Naive B cell (primary cell): Measurements from ENCODE around the gene FARS2. TPM values are rescaled to one million over a fixed set of nuclear protein-coding genes. Genes with fewer than 3 reads are reported as not detected.
A peak's percentile ranks its signal among the peaks of the same experiment; 100 is the strongest.

Experiments used
- ATAC-seq, 2 donors: fragments of 150-1000 bp; cut with Tn5 transposase; 2 replicates each; pipeline ENCODE4 v1.10.0; 2021; ENCODE audit warnings: low read depth in 2 of 2, mild to moderate bottlenecking in 2 of 2, moderate library complexity in 2 of 2
- DNase-seq: peaks from one replicate; pipeline ENCODE4 v3.0.0; 2022
- H3K27ac Mint-ChIP-seq, 6 donors: one replicate each; pipeline ENCODE4 v1.8.0; 2020 to 2022; ENCODE audit warnings: mild to moderate bottlenecking in 6 of 6, mixed read lengths in 6 of 6, moderate library complexity in 5 of 6, inconsistent platforms in 2 of 6
- H3K27me3 Mint-ChIP-seq, 3 donors: one replicate each; pipeline ENCODE4 v1.8.0; 2021 to 2022; ENCODE audit warnings: mixed read lengths in 3 of 3, mild to moderate bottlenecking in 1 of 3
- H3K36me3 Mint-ChIP-seq, 2 donors: one replicate each; pipeline ENCODE4 v1.8.0; 2020 to 2022; ENCODE audit warnings: mixed read lengths in 2 of 2, inconsistent platforms in 1 of 2, mild to moderate bottlenecking in 1 of 2
- H3K4me1 Mint-ChIP-seq, 3 donors: one replicate each; pipeline ENCODE4 v1.8.0; 2020 to 2022; ENCODE audit warnings: mixed read lengths in 3 of 3, inconsistent platforms in 1 of 3, mild to moderate bottlenecking in 1 of 3, moderate library complexity in 1 of 3
- H3K4me3 Mint-ChIP-seq, 8 donors: one replicate each; pipeline ENCODE4 v1.8.0; 2020 to 2022; ENCODE audit warnings: mild to moderate bottlenecking in 8 of 8, mixed read lengths in 8 of 8, moderate library complexity in 8 of 8, inconsistent platforms in 2 of 8
- H3K9me3 Mint-ChIP-seq, 7 donors: one replicate each; pipeline ENCODE4 v1.8.0; 2020 to 2022; ENCODE audit warnings: mixed read lengths in 7 of 7, mild to moderate bottlenecking in 5 of 7, inconsistent platforms in 2 of 7, moderate library complexity in 1 of 7
- polyA plus RNA-seq, 6 donors: library from polyadenylated mRNA; unstranded; fragments of 300-500 nt; fragmentation: Illumina TruSeq; gene quantifications; one replicate each; pipeline ENCODE4 v1.2.3, GENCODE V29; 2021; ENCODE audit warnings: low read depth in 6 of 6

Gene FARS2
- polyA plus RNA-seq, 6 donors from 2014 or later, result 25.7 to 35.9 (median 27.6) TPM

DNA sequence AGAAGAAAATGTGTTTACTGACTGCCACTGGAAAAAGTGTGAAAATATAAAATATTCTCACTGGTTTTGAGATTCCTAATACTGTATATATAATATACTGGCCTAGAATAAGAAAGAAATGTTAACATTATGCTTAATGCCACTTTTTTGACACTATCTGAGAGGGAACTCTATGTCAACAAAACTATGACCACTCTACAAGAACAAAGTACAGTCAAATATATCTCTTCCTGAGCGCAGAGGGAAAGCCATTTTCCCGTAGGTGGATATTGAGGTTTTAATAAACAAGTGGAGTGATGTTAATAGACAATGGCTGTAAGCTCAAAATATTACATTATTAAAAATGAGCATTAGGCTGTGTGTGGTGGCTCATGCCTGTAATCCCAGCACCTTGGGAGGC, 25.5 kb upstream of the FARS2 start:
- H3K9me3 Mint-ChIP-seq, result no peaks in the 10 kb centered on the region
- peak overlapping the region in 1 of 6 donors; percentile 10 for H3K27ac Mint-ChIP-seq
- H3K4me1 Mint-ChIP-seq, result no peaks in the 10 kb centered on the region
- no peak overlapping the region for H3K4me3 Mint-ChIP-seq
- H3K27me3 Mint-ChIP-seq, result no peaks in the 10 kb centered on the region
- no peak for DNase-seq
- no peak for ATAC-seq
- peaks cover 0 to 5% of the 10 kb centered on the region in 2 donors for H3K36me3 Mint-ChIP-seq

DNA sequence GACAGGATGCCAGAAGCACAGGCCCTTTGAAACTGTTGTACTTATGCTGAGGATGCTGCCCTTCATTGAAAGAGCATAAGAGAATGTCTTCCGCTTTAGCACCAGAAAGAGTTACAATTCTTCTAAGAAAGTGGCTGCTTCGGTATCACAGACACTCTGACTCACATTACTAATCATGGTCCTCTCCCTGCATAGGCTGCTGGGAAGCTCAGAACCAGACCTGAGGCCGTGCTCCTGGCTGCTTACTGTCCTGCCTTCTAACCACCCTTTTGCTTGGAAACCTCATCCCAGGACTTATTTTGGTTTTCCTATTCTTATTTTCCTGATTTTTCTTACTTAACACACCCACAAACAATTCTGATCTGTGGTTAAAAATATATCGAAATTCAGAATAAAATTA, 23.5 kb upstream of the FARS2 start:
- H3K9me3 Mint-ChIP-seq, result no peaks in the 10 kb centered on the region
- peaks cover 0 to 5% of the 10 kb centered on the region in 2 donors for H3K36me3 Mint-ChIP-seq
- H3K27me3 Mint-ChIP-seq, result no peaks in the 10 kb centered on the region
- H3K27ac Mint-ChIP-seq, result no peak overlapping the region
- no peak overlapping the region for H3K4me3 Mint-ChIP-seq
- ATAC-seq (no peak), DNase-seq (no peak)
- H3K4me1 Mint-ChIP-seq, result no peaks in the 10 kb centered on the region

DNA sequence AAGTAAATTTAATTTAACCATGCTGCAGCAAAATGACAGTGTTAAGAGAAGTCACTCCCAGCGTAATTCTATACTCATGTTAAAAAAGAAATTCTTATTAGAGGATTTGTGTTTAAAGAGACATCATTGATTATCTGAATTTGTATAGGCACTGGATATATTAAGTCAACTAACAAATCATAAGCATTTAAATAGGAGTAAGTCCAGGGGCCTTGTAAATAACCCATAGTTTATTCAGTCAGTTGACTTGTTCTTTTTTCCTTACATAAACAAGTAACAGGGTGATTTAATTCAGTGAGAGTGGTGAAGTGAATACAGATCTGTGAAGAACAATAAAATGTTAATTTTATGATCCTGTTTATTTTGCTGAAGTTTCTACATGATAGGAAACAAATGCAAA, 23.0 kb upstream of the FARS2 start:
- no peak overlapping the region for H3K4me3 Mint-ChIP-seq
- ATAC-seq (no peak), DNase-seq (no peak)
- H3K4me1 Mint-ChIP-seq, result no peaks in the 10 kb centered on the region
- H3K9me3 Mint-ChIP-seq, result no peaks in the 10 kb centered on the region
- peaks cover 0 to 5% of the 10 kb centered on the region in 2 donors for H3K36me3 Mint-ChIP-seq
- H3K27me3 Mint-ChIP-seq, result no peaks in the 10 kb centered on the region
- no peak overlapping the region for H3K27ac Mint-ChIP-seq

DNA sequence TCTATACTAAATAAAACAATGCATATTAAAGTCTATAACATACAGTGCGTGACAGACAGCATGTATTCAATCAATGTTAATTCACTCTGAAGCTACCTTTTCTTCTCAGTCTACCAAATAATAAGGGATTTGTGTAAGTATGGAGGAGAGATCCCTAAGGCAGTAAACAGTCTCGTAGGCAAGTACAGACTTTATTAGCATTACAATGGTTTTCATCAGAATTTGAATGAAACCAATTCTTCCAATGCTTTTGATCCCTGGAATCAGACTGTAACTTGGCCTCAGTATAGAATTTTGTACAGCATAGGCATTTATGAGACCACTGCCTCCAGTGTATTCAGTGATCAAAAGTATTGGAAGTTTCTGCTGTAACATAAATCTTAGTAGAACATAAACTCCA, 20.1 kb upstream of the FARS2 start:
- ATAC-seq (no peak), DNase-seq (no peak)
- Mint-ChIP-seq H3K27ac (no peak overlapping the region), H3K9me3 (no peaks in the 10 kb centered on the region), H3K36me3 (peaks cover 4 to 7% of the 10 kb centered on the region in 2 donors), H3K27me3 (no peaks in the 10 kb centered on the region), H3K4me3 (no peak overlapping the region), H3K4me1 (peaks cover 0 to 10% (median 0%) of the 10 kb centered on the region in 3 donors)

DNA sequence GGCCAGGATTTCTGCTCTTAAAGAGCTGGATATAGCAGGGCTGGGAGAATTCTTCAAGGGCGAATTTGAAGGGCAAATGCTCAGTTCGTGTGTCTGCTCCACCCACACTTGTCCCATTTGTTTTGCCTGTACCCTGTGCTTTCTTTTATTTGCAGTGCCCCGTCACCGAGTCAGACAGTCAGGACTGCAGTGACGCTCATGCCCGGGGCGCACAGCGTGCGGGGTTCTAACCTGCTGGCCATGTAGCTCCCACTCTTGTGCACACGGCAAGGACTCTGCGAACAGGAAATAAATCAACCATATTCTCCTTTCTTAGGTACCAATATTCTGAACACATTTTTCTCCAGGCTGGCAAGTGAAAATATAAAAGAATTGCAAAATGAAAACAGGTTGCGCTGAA, 18.2 kb upstream of the FARS2 start:
- no peaks in the 10 kb centered on the region for H3K9me3 Mint-ChIP-seq

DNA sequence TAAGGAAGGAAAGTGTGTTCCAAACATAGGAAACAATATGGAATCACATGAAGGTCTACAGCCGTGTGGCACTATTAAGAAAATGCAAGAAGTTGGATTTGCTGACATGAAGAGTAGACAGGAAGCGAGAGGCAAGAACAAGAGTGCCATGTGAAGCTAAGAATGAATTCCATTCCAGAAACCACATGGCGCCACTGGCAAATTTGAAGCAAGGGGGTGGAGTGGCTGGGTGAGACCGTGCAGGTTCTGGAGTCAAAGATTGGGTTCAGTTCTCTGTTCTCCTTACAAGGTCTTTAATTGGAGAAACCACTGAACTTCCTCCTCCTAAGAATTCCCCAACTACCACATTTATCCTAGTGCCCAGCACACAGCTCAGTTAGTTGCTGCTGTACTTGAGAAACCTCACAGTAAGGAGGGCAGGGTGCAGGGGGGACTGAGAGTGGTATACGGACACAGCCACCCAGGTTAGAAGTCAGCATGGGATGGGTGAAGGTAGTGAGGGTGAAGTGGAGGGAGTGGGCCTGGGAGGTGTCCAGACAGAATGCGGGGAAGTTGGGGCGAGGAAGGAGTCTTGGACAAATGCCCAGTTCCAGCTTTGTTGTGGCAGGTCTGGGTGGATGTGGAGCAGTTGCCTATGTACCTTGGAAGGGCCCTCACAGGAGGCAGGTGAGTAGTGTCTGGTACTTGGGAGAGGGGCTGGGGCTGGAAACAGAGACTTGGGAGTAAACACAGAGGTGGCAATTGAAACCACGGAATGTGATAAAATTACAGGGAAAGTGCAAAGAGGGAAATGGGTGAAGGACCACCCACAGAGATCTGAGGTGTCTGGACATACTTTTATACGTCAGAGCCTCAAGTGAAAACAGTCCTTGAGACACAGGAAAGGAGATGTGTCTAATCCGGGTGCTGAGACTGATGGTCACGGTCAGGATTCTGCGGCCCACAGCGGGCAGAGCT, 14.9 kb upstream of the FARS2 start:
- no peak for ATAC-seq
- Mint-ChIP-seq H3K27me3 (no peaks in the 10 kb centered on the region), H3K9me3 (peaks cover 0 to 3% (median 0%) of the 10 kb centered on the region in 7 donors), H3K4me1 (peaks cover 0 to 18% (median 5%) of the 10 kb centered on the region in 3 donors), H3K27ac (peak overlapping the region in 2 of 6 donors; percentile 57 to 67), H3K36me3 (peaks cover 11 to 19% of the 10 kb centered on the region in 2 donors), H3K4me3 (no peak overlapping the region)
- DNase-seq, result no peak

More for the DNA sequence above, 18.2 kb upstream of the FARS2 start:
- no peak for ATAC-seq
- no peak for DNase-seq
- Mint-ChIP-seq H3K4me1 (peaks cover 0 to 15% (median 0%) of the 10 kb centered on the region in 3 donors), H3K4me3 (no peak overlapping the region), H3K27me3 (no peaks in the 10 kb centered on the region), H3K27ac (peak overlapping the region in 1 of 6 donors; percentile 46), H3K36me3 (peaks cover 4 to 13% of the 10 kb centered on the region in 2 donors)

DNA sequence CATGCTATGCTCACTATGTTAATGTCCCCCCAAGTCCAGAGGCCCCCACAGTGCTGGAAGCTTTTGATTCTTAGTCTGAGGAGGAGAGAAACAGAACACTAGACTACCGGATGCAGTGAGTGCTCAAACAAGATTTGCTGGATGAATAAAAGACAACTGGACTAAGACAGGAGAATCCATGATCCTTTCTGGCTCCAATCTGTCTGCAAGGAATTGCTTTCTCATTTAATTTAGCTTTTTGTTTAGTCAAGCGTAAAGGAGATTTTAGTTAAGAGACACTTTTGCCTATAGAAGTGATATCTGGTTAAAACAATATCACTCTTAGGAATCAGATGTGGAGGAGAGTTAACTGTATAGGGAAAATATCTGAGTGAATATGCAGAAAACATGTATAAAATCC, 14.1 kb upstream of the FARS2 start:
- peak overlapping the region in 1 of 6 donors; percentile 69 for H3K27ac Mint-ChIP-seq
- H3K27me3 Mint-ChIP-seq, result no peaks in the 10 kb centered on the region
- no peak for DNase-seq
- no peak for ATAC-seq
- no peak overlapping the region for H3K4me3 Mint-ChIP-seq
- H3K4me1 Mint-ChIP-seq, result peaks cover 0 to 18% (median 6%) of the 10 kb centered on the region in 3 donors
- H3K9me3 Mint-ChIP-seq, result peaks cover 0 to 3% (median 0%) of the 10 kb centered on the region in 7 donors
- peaks cover 11 to 24% of the 10 kb centered on the region in 2 donors for H3K36me3 Mint-ChIP-seq

DNA sequence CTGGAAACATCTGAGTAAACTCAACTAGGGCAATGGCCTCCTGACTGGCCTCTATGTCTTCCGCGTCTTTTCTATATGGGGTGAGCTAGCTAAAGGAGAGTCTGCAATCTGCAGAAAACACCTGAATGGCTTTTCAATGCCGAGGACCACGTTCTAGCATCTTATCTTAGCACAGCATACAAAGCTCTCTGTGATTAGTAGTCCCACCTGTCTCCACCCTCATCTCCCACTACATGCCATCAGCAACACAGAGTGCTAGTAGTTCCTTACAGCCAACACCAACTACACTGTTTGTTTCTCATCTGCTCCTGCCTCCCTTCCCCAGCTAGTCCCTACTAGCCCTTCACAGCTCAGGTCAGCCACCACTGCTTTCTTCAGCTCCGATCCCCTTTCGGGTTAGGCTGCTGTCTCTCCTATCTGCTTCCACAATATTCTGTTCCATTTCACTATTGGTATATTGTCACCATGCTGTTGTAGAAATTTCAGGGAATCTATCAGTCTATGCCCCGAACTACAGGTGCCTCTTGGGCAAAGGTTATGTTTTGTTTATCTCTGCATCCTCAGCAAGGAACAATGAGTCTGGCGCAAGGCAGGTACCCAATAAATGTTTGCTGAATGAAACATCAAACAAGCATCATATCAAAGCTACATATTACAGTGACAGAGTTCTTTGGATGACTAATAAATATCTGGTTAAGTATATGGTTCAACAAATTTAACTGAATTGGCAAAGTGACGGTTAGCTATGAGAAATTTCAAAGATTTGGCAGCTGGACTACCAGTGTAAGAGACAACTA, 12.8 kb upstream of the FARS2 start:
- Mint-ChIP-seq H3K36me3 (peaks cover 11 to 29% of the 10 kb centered on the region in 2 donors), H3K27ac (peak overlapping the region in 1 of 6 donors; percentile 24), H3K9me3 (peaks cover 0 to 3% (median 0%) of the 10 kb centered on the region in 7 donors), H3K4me3 (no peak overlapping the region), H3K27me3 (no peaks in the 10 kb centered on the region), H3K4me1 (peaks cover 0 to 22% (median 6%) of the 10 kb centered on the region in 3 donors)
- ATAC-seq (no peak), DNase-seq (no peak)

DNA sequence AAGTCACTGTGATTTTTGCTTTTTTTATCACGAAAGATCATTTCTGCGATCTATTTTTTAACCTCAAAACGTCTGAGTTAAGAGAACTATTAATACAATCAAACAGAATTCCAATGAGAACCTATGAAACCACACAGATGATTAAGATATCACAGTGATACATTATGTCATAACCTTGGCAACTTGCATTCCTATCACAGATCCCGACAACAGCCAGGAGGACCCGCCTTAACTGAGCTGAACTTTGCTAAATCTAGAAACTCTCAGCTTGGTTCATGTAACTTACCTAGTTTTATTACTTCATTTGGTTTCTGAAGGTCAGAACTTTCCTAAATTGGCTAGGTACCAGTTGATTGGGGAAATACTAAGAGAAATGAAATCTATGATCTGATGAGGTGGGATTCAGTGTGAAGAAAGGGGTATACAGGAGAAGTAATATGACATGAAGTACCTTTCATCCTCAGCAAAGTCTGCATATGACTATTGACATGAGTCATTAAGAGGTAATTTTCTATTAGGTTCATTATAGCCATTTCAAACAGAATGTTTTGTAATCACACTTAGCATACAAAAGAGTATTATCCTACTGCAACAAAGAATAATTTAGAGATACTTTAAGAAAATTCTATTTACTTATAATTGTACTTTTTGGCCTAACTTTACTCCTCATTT, 11.7 kb upstream of the FARS2 start:
- peaks cover 12 to 31% of the 10 kb centered on the region in 2 donors for H3K36me3 Mint-ChIP-seq
- peaks cover 0 to 22% (median 6%) of the 10 kb centered on the region in 3 donors for H3K4me1 Mint-ChIP-seq
- no peak for DNase-seq
- no peak for ATAC-seq
- no peak overlapping the region for H3K27ac Mint-ChIP-seq
- H3K9me3 Mint-ChIP-seq, result peaks cover 0 to 3% (median 0%) of the 10 kb centered on the region in 7 donors
- H3K27me3 Mint-ChIP-seq, result no peaks in the 10 kb centered on the region
- H3K4me3 Mint-ChIP-seq, result no peak overlapping the region

DNA sequence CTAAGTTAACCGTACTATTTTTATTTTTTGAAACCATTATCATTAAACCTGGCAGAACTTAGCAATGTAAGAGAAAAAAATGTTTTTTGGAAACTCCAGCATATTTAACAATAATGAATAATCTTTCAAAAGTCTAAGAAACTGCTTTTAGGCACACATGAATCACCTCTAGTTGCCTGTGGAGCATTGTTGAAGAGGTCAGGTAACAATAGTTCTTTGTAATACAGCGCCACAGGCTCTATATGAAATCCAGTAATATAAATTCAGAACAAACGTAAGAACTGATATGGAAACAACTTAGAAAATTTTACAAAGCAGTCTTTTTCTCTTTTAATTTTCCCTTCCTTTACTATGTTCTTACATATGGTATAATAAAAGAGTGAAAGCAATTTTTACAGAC, 10.9 kb upstream of the FARS2 start:
- DNase-seq (no peak), ATAC-seq (no peak)
- Mint-ChIP-seq H3K36me3 (peaks cover 15 to 36% of the 10 kb centered on the region in 2 donors), H3K4me1 (peaks cover 0 to 18% (median 6%) of the 10 kb centered on the region in 3 donors), H3K9me3 (peaks cover 0 to 3% (median 0%) of the 10 kb centered on the region in 7 donors), H3K4me3 (no peak overlapping the region), H3K27me3 (no peaks in the 10 kb centered on the region), H3K27ac (no peak overlapping the region)

DNA sequence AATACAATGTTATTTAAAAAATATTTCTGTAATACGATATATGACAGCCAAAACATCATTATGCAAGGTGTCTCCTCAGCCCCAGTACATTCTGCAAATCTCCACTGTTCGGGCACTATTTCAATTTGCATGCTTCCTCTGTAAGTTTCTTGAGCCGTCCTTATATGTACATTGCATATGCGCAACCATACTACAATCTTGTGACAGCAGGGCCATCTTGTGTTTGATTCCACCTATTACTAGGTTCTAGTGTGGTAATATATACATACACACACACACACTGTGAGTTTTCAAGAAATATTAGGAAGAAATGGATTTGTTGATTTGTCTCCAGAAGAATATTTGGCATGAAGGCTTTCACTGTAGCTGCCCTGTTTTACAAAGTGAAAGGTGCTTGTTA, 10.4 kb upstream of the FARS2 start:
- Mint-ChIP-seq H3K4me3 (no peak overlapping the region), H3K4me1 (peaks cover 0 to 15% (median 6%) of the 10 kb centered on the region in 3 donors), H3K9me3 (peaks cover 0 to 3% (median 0%) of the 10 kb centered on the region in 7 donors), H3K27ac (no peak overlapping the region), H3K36me3 (peaks cover 14 to 32% of the 10 kb centered on the region in 2 donors), H3K27me3 (no peaks in the 10 kb centered on the region)
- no peak for ATAC-seq
- no peak for DNase-seq

DNA sequence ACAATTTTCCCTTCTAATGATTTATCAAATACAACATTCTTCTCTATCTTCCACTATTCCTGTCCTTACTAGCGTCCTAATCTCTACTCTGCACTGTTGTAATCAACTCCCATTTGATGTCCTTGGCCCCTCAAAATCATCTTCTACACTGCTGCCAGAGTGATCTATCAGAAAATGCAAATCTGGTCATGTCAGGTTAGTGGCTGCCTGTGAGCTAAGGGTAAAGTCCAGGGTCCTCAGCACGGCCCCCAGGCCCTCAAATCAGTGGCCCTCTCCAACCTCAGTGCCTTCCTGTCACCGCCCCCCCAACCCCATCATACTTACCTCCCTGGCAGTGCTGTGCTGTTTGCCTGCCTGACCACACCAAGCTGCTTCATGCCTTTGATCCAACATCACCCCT, 4.4 kb upstream of the FARS2 start:
- no peak for ATAC-seq
- H3K27ac Mint-ChIP-seq, result no peak overlapping the region
- H3K27me3 Mint-ChIP-seq, result no peaks in the 10 kb centered on the region
- H3K36me3 Mint-ChIP-seq, result peaks cover 8 to 17% of the 10 kb centered on the region in 2 donors
- no peaks in the 10 kb centered on the region for H3K9me3 Mint-ChIP-seq
- H3K4me3 Mint-ChIP-seq, result peak overlapping the region in 2 of 8 donors; percentile 24 to 36
- DNase-seq, result no peak
- H3K4me1 Mint-ChIP-seq, result peaks cover 16 to 26% (median 26%) of the 10 kb centered on the region in 3 donors

DNA sequence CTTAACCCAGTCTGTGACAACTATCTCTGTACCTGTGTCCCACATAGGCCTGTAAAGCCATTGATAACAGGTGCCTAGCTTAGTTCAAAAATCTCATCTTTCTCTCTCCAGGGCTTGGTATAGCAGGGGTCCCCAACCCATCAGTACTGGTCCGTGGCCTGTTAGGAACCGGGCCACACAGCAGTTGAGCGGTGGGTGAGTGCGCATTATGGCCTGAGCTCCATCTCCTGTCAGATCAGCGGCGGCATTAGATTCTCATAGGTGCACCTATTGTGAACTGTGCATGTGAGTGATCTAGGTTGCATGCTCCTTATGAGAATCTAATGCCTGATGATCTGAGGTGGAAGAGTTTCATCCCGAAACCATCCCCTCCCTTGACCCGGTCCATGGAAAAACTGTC, 3.9 kb upstream of the FARS2 start:
- H3K4me3 Mint-ChIP-seq, result peak overlapping the region in 2 of 8 donors; percentile 54 to 92
- ATAC-seq, result no peak
- DNase-seq, result no peak
- peaks cover 21 to 30% (median 24%) of the 10 kb centered on the region in 3 donors for H3K4me1 Mint-ChIP-seq
- H3K9me3 Mint-ChIP-seq, result no peaks in the 10 kb centered on the region
- peak overlapping the region in 1 of 6 donors; percentile 72 for H3K27ac Mint-ChIP-seq
- H3K27me3 Mint-ChIP-seq, result no peaks in the 10 kb centered on the region
- H3K36me3 Mint-ChIP-seq, result peaks cover 8 to 13% of the 10 kb centered on the region in 2 donors
